Mesenchymal stem cell (in vitro differentiated cells and primary cell): ENCODE data around the gene MTOR.

Experiments
- DNase-seq: peaks from one replicate; pipeline ENCODE4 v3.0.0-alpha.2; 2013
- H2AFZ ChIP-seq: one replicate; pipeline ENCODE4 v1.6.1; 2013; ENCODE audit warnings: low read depth, mild to moderate bottlenecking, control low read depth, inconsistent platforms, low read length, moderate library complexity
- H2AK5ac ChIP-seq: 2 replicates; pipeline ENCODE4 v1.6.1; 2013; ENCODE audit warnings: low read length, moderate library complexity, mild to moderate bottlenecking, inconsistent platforms; ENCODE audit not compliant: severe bottlenecking
- H2BK120ac ChIP-seq: one replicate; pipeline ENCODE4 v1.6.1; 2013; ENCODE audit warnings: low read depth, mild to moderate bottlenecking, inconsistent platforms, low read length, moderate library complexity
- H2BK12ac ChIP-seq, 2 experiments: one replicate each; pipeline ENCODE4 v1.6.1; 2013; ENCODE audit warnings: inconsistent platforms in 2 of 2, low read length in 2 of 2, mild to moderate bottlenecking in 2 of 2, moderate library complexity in 2 of 2, control low read depth in 1 of 2
- H2BK15ac ChIP-seq: one replicate; pipeline ENCODE4 v1.6.1; 2013; ENCODE audit warnings: mild to moderate bottlenecking, low read depth, inconsistent platforms; ENCODE audit not compliant: poor library complexity, severe bottlenecking
- H2BK5ac ChIP-seq: 2 replicates; pipeline ENCODE4 v1.6.1; 2013; ENCODE audit warnings: low read depth, mild to moderate bottlenecking, low read length, control low read depth, inconsistent platforms; ENCODE audit not compliant: poor library complexity, severe bottlenecking
- H3K14ac ChIP-seq, 2 experiments: one replicate each; pipeline ENCODE4 v1.6.1; 2013; ENCODE audit warnings: inconsistent platforms in 2 of 2, low read length in 2 of 2, control low read depth in 1 of 2, mild to moderate bottlenecking in 1 of 2, moderate library complexity in 1 of 2
- H3K18ac ChIP-seq, 2 experiments: one replicate each; pipeline ENCODE4 v1.6.1; 2013; ENCODE audit warnings: inconsistent platforms in 2 of 2, low read length in 2 of 2, control low read depth in 1 of 2, low read depth in 1 of 2, mild to moderate bottlenecking in 1 of 2
- H3K23ac ChIP-seq, 2 experiments: one replicate each; pipeline ENCODE4 v1.6.1; 2013; ENCODE audit warnings: inconsistent platforms in 2 of 2, low read length in 2 of 2, mild to moderate bottlenecking in 2 of 2, moderate library complexity in 2 of 2, control low read depth in 1 of 2
- H3K27ac ChIP-seq: 2 replicates; pipeline ENCODE4 v1.5.1; 2013; ENCODE audit warnings: mild to moderate bottlenecking, moderate library complexity, low read length, control low read depth, inconsistent platforms; ENCODE audit not compliant: poor library complexity, severe bottlenecking
- H3K27me3 ChIP-seq, 2 experiments: 2 replicates each; pipeline versions ENCODE4 v1.6.1 to v1.7.0; 2013; ENCODE audit warnings: low read length in 2 of 2, mild to moderate bottlenecking in 2 of 2, moderate library complexity in 2 of 2, control low read depth in 1 of 2, inconsistent platforms in 1 of 2; ENCODE audit not compliant: control insufficient read depth in 1 of 2, insufficient read depth in 1 of 2
- H3K36me3 ChIP-seq, 2 experiments: 2 replicates each; pipeline versions ENCODE4 v1.6.1 to v1.7.0; 2013; ENCODE audit warnings: low read length in 2 of 2, control low read depth in 1 of 2, inconsistent platforms in 1 of 2, low read depth in 1 of 2, mild to moderate bottlenecking in 1 of 2; ENCODE audit not compliant: insufficient read depth in 2 of 2, control insufficient read depth in 1 of 2
- H3K4ac ChIP-seq, 2 experiments: one replicate each; pipeline ENCODE4 v1.6.1; 2013; ENCODE audit warnings: inconsistent platforms in 2 of 2, low read length in 2 of 2, mild to moderate bottlenecking in 2 of 2, moderate library complexity in 2 of 2, control low read depth in 1 of 2, low read depth in 1 of 2
- H3K4me1 ChIP-seq: 2 replicates; pipeline ENCODE4 v1.6.1; 2013; ENCODE audit warnings: low read depth, low read length, control low read depth; ENCODE audit not compliant: control insufficient read depth, insufficient read depth
- H3K4me2 ChIP-seq: 2 replicates; pipeline ENCODE4 v1.6.1; 2013; ENCODE audit warnings: low read length, mild to moderate bottlenecking, inconsistent platforms; ENCODE audit not compliant: poor library complexity, severe bottlenecking
- H3K4me3 ChIP-seq, 2 experiments: 2 replicates each; pipeline versions ENCODE4 v1.5.1 to v1.7.0; 2013; ENCODE audit warnings: low read length in 2 of 2, mild to moderate bottlenecking in 2 of 2, control low read depth in 1 of 2, low read depth in 1 of 2; ENCODE audit not compliant: insufficient read depth in 1 of 2
- H3K79me1 ChIP-seq: replicated peaks from 2 replicates; pipeline ENCODE4 v1.6.1; 2013; ENCODE audit warnings: mild to moderate bottlenecking, control low read depth, low read length, inconsistent platforms; ENCODE audit not compliant: poor library complexity, severe bottlenecking
- H3K9ac ChIP-seq: 2 replicates; pipeline ENCODE4 v1.7.0; 2013; ENCODE audit warnings: mild to moderate bottlenecking, low read length, moderate library complexity
- H3K9me3 ChIP-seq: 2 replicates; pipeline ENCODE4 v1.7.0; 2013; ENCODE audit warnings: mild to moderate bottlenecking, low read length; ENCODE audit not compliant: control insufficient read depth
- H4K8ac ChIP-seq: one replicate; pipeline ENCODE4 v1.6.1; 2013; ENCODE audit warnings: inconsistent platforms, mild to moderate bottlenecking, low read length, moderate library complexity
- H4K91ac ChIP-seq: one replicate; pipeline ENCODE4 v1.6.1; 2013; ENCODE audit warnings: mild to moderate bottlenecking, low read length, inconsistent platforms
- WGBS: methylation state at CpG from one replicate; pipeline ENCODE4 v1.1.7; 2013; ENCODE audit warnings: mixed read lengths; 5-methylcytosine and 5-hydroxymethylcytosine counted together

MTOR gene

GRCh38 chr1:11266268-11267074 is 4.1 kb upstream of the MTOR start:
- WGBS, result 92% methylated on average over 12 of the region's 12 CpGs
- no peaks in the 10 kb centered on the region for H3K27me3 ChIP-seq

DNA sequence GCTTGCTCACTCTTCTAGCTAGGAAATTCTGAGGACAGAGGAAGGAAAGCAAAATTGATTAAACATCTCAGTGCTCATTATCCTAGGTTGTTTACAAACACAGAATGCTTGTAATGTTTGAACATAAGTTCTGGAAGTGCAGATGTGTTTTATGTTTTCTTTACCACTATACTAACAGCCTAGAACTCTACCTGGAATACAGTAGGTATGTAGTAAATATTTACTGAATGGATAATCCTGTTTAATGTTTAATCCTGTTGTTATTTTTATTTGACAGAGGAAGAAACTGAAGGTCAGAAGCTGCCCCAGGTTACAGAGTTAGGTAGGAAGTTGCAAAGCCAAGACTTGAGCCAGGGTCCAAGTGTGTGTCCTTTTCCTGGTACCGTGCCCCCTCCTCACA is 6.1 kb downstream of the MTOR start:
- 100% methylated on average over 1 of the region's 1 CpG for WGBS
- H3K79me1 ChIP-seq, result peaks cover 29% of the 10 kb centered on the region

More at GRCh38 chr1:11266268-11267074, 4.1 kb upstream of the MTOR start:
- Histone ChIP-seq H3K27ac (no peak overlapping the region), H2AFZ (no peak overlapping the region), H3K14ac (no peak overlapping the region), H2BK12ac (no peak overlapping the region), H3K4me1 (peaks cover 5% of the 10 kb centered on the region), H4K8ac (no peak overlapping the region), H3K79me1 (peaks cover 2% of the 10 kb centered on the region), H2BK15ac (no peak overlapping the region), H3K4ac (no peak overlapping the region), H4K91ac (no peak overlapping the region), H3K9ac (no peak overlapping the region), H3K4me2 (no peak overlapping the region), H2BK120ac (no peak overlapping the region), H3K18ac (no peak overlapping the region), H3K36me3 (no peaks in the 10 kb centered on the region), H3K9me3 (no peaks in the 10 kb centered on the region), H3K4me3 (no peak overlapping the region), H2AK5ac (no peak overlapping the region), H2BK5ac (no peak overlapping the region), H3K23ac (no peak overlapping the region)
- no peak for DNase-seq

GRCh38 chr1:11253226-11253625 is 9.1 kb downstream of the MTOR start:
- no peak overlapping the region for H3K4ac ChIP-seq
- H3K4me3 ChIP-seq, result no peak overlapping the region
- H4K91ac ChIP-seq, result no peak overlapping the region
- H2BK15ac ChIP-seq, result no peak overlapping the region
- peaks cover 58 to 77% of the 10 kb centered on the region in 2 experiments for H3K36me3 ChIP-seq
- peaks cover 25% of the 10 kb centered on the region for H3K79me1 ChIP-seq
- no peak overlapping the region for H3K23ac ChIP-seq
- no peak for DNase-seq
- H3K4me2 ChIP-seq, result no peak overlapping the region
- no peak overlapping the region for H3K18ac ChIP-seq
- H2BK5ac ChIP-seq, result no peak overlapping the region
- H2BK12ac ChIP-seq, result no peak overlapping the region
- no peak overlapping the region for H2AFZ ChIP-seq
- H2AK5ac ChIP-seq, result no peak overlapping the region
- H3K14ac ChIP-seq, result no peak overlapping the region
- no peak overlapping the region for H4K8ac ChIP-seq
- H3K4me1 ChIP-seq, result no peaks in the 10 kb centered on the region
- WGBS, result 94% methylated on average over 8 of the region's 8 CpGs
- H3K9ac ChIP-seq, result no peak overlapping the region
- no peaks in the 10 kb centered on the region for H3K9me3 ChIP-seq
- no peaks in the 10 kb centered on the region for H3K27me3 ChIP-seq
- H3K27ac ChIP-seq, result no peak overlapping the region
- H2BK120ac ChIP-seq, result no peak overlapping the region

More for the DNA sequence above, 6.1 kb downstream of the MTOR start:
- Histone ChIP-seq H4K91ac (no peak overlapping the region), H3K18ac (no peak overlapping the region), H3K4me2 (no peak overlapping the region), H3K9ac (no peak overlapping the region), H4K8ac (no peak overlapping the region), H3K9me3 (no peaks in the 10 kb centered on the region), H3K14ac (no peak overlapping the region), H2AFZ (no peak overlapping the region), H3K27me3 (no peaks in the 10 kb centered on the region), H2BK120ac (no peak overlapping the region), H3K27ac (no peak overlapping the region), H3K23ac (no peak overlapping the region), H2BK12ac (no peak overlapping the region), H3K4ac (no peak overlapping the region), H2BK5ac (no peak overlapping the region), H3K36me3 (peaks cover 57 to 81% of the 10 kb centered on the region in 2 experiments), H2AK5ac (no peak overlapping the region), H3K4me3 (no peak overlapping the region), H3K4me1 (peaks cover 2% of the 10 kb centered on the region), H2BK15ac (no peak overlapping the region)
- DNase-seq, result no peak

GRCh38 chr1:11252538-11252937 is 9.8 kb downstream of the MTOR start:
- no peak overlapping the region for H2BK15ac ChIP-seq
- H3K9ac ChIP-seq, result no peak overlapping the region
- H3K9me3 ChIP-seq, result no peaks in the 10 kb centered on the region
- H2AFZ ChIP-seq, result no peak overlapping the region
- H4K91ac ChIP-seq, result no peak overlapping the region
- H2AK5ac ChIP-seq, result no peak overlapping the region
- no peak for DNase-seq
- H2BK120ac ChIP-seq, result no peak overlapping the region
- no peak overlapping the region for H2BK12ac ChIP-seq
- H3K36me3 ChIP-seq, result peaks cover 56 to 78% of the 10 kb centered on the region in 2 experiments
- no peak overlapping the region for H3K18ac ChIP-seq
- no peak overlapping the region for H2BK5ac ChIP-seq
- H3K4me1 ChIP-seq, result no peaks in the 10 kb centered on the region
- no peak overlapping the region for H3K4me2 ChIP-seq
- H3K79me1 ChIP-seq, result peaks cover 23% of the 10 kb centered on the region
- no peak overlapping the region for H3K14ac ChIP-seq
- H3K4ac ChIP-seq, result no peak overlapping the region
- no peaks in the 10 kb centered on the region for H3K27me3 ChIP-seq
- 99% methylated on average over 8 of the region's 8 CpGs for WGBS
- no peak overlapping the region for H3K23ac ChIP-seq
- no peak overlapping the region for H3K4me3 ChIP-seq
- H3K27ac ChIP-seq, result no peak overlapping the region
- no peak overlapping the region for H4K8ac ChIP-seq
